Neural cell (in vitro differentiated cells): ENCODE data around the gene KMT5B. TPM values are rescaled to one million over a fixed set of nuclear protein-coding genes. Genes with fewer than 3 reads are reported as not detected.

Experiments used
- H2AFZ ChIP-seq: fragments of 200-600, 300-800 bp; sonication (generic), shearing (Covaris generic); 2 replicates; pipeline ENCODE4 v1.6.0; 2014; ENCODE audit warnings: low read depth, mild to moderate bottlenecking, antibody characterized with exemption, low read length, moderate library complexity
- H3F3A ChIP-seq: fragments of 200-600 bp; shearing (Covaris generic); 2 replicates; pipeline ENCODE4 v1.6.1; 2016; ENCODE audit warnings: mild to moderate bottlenecking, moderate library complexity, mixed read lengths, antibody characterized with exemption, low read length; ENCODE audit not compliant: insufficient read depth, poor library complexity, severe bottlenecking
- H3K27ac ChIP-seq: fragments of 200-600, 300-800 bp; sonication (generic), shearing (Covaris generic); 2 replicates; pipeline ENCODE4 v1.5.1; 2014; ENCODE audit warnings: mild to moderate bottlenecking, low read length, moderate library complexity
- H3K27me3 ChIP-seq: fragments of 300-800, 200-600 bp; sonication (generic), shearing (Covaris generic); 2 replicates; pipeline ENCODE4 v1.6.0; 2014; ENCODE audit warnings: mild to moderate bottlenecking, low read depth, low read length, moderate library complexity; ENCODE audit not compliant: insufficient read depth
- H3K36me3 ChIP-seq: fragments of 300-800, 200-600 bp; sonication (generic), shearing (Covaris generic); 2 replicates; pipeline ENCODE4 v1.5.1; 2014; ENCODE audit warnings: mild to moderate bottlenecking, antibody characterized with exemption, low read length, moderate library complexity; ENCODE audit not compliant: insufficient read depth
- H3K4me2 ChIP-seq: fragments of 300-800, 200-600 bp; sonication (generic), shearing (Covaris generic); 2 replicates; pipeline ENCODE4 v1.6.0; 2014; ENCODE audit warnings: mild to moderate bottlenecking, low read length
- H3K4me3 ChIP-seq: fragments of 300-800, 200-600 bp; sonication (generic), shearing (Covaris generic); 2 replicates; pipeline ENCODE4 v1.5.1; 2014; ENCODE audit warnings: mild to moderate bottlenecking, low read length, moderate library complexity
- H3K79me2 ChIP-seq: fragments of 200-600 bp; shearing (Covaris generic); replicated peaks from 2 replicates; pipeline ENCODE4 v1.6.0; 2014; ENCODE audit warnings: mild to moderate bottlenecking, low read length, moderate library complexity; ENCODE audit not compliant: insufficient read depth
- H3K9ac ChIP-seq: fragments of 300-800, 200-600 bp; sonication (generic), shearing (Covaris generic); 2 replicates; pipeline ENCODE4 v1.6.1; 2016; ENCODE audit warnings: mild to moderate bottlenecking, low read length, mixed read lengths
- H3K9me2 ChIP-seq: fragments of 200-600 bp; shearing (Covaris generic); 2 replicates; pipeline ENCODE4 v1.6.1; 2016; ENCODE audit warnings: mild to moderate bottlenecking, low read length, mixed read lengths; ENCODE audit not compliant: insufficient read depth
- H3K9me3 ChIP-seq: fragments of 200-600, 300-800 bp; sonication (generic), shearing (Covaris generic); 2 replicates; pipeline ENCODE4 v1.6.1; 2016; ENCODE audit warnings: mild to moderate bottlenecking, mixed run types, low read length, moderate library complexity, mixed read lengths
- H4K20me1 ChIP-seq: fragments of 200-600 bp; shearing (Covaris generic); 2 replicates; pipeline ENCODE4 v1.6.1; 2016; ENCODE audit warnings: mild to moderate bottlenecking, mixed run types; ENCODE audit not compliant: insufficient read depth
- CTCF ChIP-seq: fragments of 450-650 bp; IDR thresholded peaks from 2 replicates; pipeline ENCODE4 v1.5.1; 2014; ENCODE audit warnings: antibody characterized with exemption, mild to moderate bottlenecking, moderate library complexity; ENCODE audit not compliant: poor library complexity, severe bottlenecking
- EP300 ChIP-seq: fragments of 450-650 bp; conservative IDR thresholded peaks from 2 replicates; pipeline ENCODE4 v1.6.1; 2014; ENCODE audit warnings: antibody characterized with exemption, mild to moderate bottlenecking, moderate library complexity; ENCODE audit not compliant: poor library complexity, severe bottlenecking
- EZH2 ChIP-seq: fragments of 200-600, 300-800 bp; shearing (Covaris generic), sonication (generic); IDR thresholded peaks from 2 replicates; pipeline ENCODE4 v1.6.1; 2014; ENCODE audit warnings: antibody characterized with exemption, low read length, borderline replicate concordance, mild to moderate bottlenecking; ENCODE audit not compliant: insufficient read depth, poor library complexity, severe bottlenecking
- MXI1 ChIP-seq: fragments of 450-650 bp; conservative IDR thresholded peaks from 2 replicates; pipeline ENCODE4 v1.6.1; 2014; ENCODE audit warnings: antibody characterized with exemption, mild to moderate bottlenecking; ENCODE audit not compliant: poor library complexity, severe bottlenecking
- POLR2AphosphoS5 ChIP-seq: IDR thresholded peaks from 2 replicates; pipeline ENCODE4 v1.6.1; 2012
- RAD21 ChIP-seq: fragments of 450-650 bp; conservative IDR thresholded peaks from 2 replicates; pipeline ENCODE4 v1.6.1; 2014; ENCODE audit warnings: antibody characterized with exemption, mild to moderate bottlenecking, moderate library complexity
- REST ChIP-seq: IDR thresholded peaks from 2 replicates; pipeline ENCODE4 v1.6.1; 2012; ENCODE audit warnings: borderline replicate concordance
- SMC3 ChIP-seq: fragments of 450-650 bp; conservative IDR thresholded peaks from 2 replicates; pipeline ENCODE4 v1.6.1; 2014; ENCODE audit warnings: antibody characterized with exemption, mild to moderate bottlenecking, moderate library complexity; ENCODE audit not compliant: poor library complexity
- TAF1 ChIP-seq: IDR thresholded peaks from 2 replicates; pipeline ENCODE4 v1.6.1; 2012; ENCODE audit warnings: low read depth
- polyA plus RNA-seq: library from polyadenylated mRNA; depleted of rRNA; stranded (reverse); fragments of >200 nt; gene quantifications from 2 replicates; pipeline ENCODE4 v1.2.3, GENCODE V29; 2014

Gene KMT5B
- polyA plus RNA-seq, 1 donor from 2014 or later = 107 TPM

DNA sequence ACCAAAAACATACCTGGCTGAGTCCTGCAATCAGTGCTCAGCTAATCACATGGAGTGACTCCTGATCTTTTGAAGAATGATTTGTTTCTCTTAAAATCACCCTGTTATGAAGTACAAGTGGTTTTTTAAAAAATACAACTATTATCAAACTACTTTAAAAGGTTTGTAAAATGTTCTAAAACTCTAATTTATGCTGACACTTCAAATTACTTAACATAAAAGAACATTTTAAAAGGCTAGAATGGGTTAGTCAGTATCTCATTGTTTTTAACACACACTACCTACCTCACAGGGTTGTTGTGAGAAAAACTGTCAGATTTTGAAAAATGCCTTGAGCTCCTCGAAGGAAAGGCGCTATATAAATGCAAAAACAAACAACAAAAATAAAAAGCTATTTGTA, 33.2 kb downstream of the KMT5B start:
- H3K9me2 ChIP-seq = no peaks in the 10 kb centered on the region
- H3K9ac ChIP-seq = no peak overlapping the region
- H4K20me1 ChIP-seq = no peaks in the 10 kb centered on the region
- no peak overlapping the region for H2AFZ ChIP-seq
- no peaks in the 10 kb centered on the region for H3K79me2 ChIP-seq
- peaks cover 6% of the 10 kb centered on the region for H3K36me3 ChIP-seq
- H3K4me2 ChIP-seq = no peak overlapping the region
- no peaks in the 10 kb centered on the region for H3F3A ChIP-seq
- H3K27ac ChIP-seq = no peak overlapping the region
- no peak for TF ChIP-seq REST
- TF ChIP-seq CTCF = no peak
- TF ChIP-seq SMC3 = no peak
- no peak for TF ChIP-seq POLR2AphosphoS5
- no peak for TF ChIP-seq TAF1
- H3K27me3 ChIP-seq = no peaks in the 10 kb centered on the region
- H3K9me3 ChIP-seq = no peaks in the 10 kb centered on the region
- H3K4me3 ChIP-seq = no peak overlapping the region

DNA sequence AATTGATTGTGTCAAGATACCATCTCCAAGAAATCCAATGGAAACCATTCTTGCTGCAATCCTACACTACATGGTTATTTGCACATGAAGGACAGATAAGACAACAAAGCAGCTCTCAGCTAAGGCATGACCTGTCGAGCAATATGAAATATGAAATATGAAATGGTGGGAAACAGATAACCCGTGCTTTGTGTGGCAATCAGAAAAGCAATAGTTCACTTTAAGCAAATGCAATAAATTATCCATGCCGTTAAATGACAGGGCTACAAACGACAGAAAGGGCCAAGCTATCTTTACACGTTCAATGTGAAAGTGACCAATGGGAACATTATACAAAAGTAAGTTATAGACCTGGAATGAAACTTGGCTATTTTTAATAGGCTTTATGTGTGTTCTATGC, 35.2 kb downstream of the KMT5B start:
- TF ChIP-seq POLR2AphosphoS5 (peak; percentile 35), RAD21 (no peak)
- H3K4me2 ChIP-seq = no peak overlapping the region
- H3K9me3 ChIP-seq = no peaks in the 10 kb centered on the region
- H3K27me3 ChIP-seq = no peaks in the 10 kb centered on the region
- no peaks in the 10 kb centered on the region for H3K79me2 ChIP-seq
- no peak overlapping the region for H3K4me3 ChIP-seq
- H2AFZ ChIP-seq = no peak overlapping the region
- H3F3A ChIP-seq = no peaks in the 10 kb centered on the region
- H3K9me2 ChIP-seq = no peaks in the 10 kb centered on the region
- H3K9ac ChIP-seq = no peak overlapping the region
- H4K20me1 ChIP-seq = no peaks in the 10 kb centered on the region
- H3K36me3 ChIP-seq = peaks cover 6% of the 10 kb centered on the region
- no peak overlapping the region for H3K27ac ChIP-seq

GRCh38 chr11:68173926-68174325, 39.2 kb downstream of the KMT5B start:
- Histone ChIP-seq H3K9ac (no peak overlapping the region), H3K4me3 (no peak overlapping the region), H3K9me2 (no peaks in the 10 kb centered on the region), H2AFZ (no peak overlapping the region), H3F3A (no peaks in the 10 kb centered on the region), H3K27me3 (no peaks in the 10 kb centered on the region), H3K79me2 (no peaks in the 10 kb centered on the region), H3K36me3 (peaks cover 10% of the 10 kb centered on the region), H4K20me1 (no peaks in the 10 kb centered on the region), H3K27ac (no peak overlapping the region), H3K4me2 (no peak overlapping the region), H3K9me3 (no peaks in the 10 kb centered on the region)
- TF ChIP-seq POLR2AphosphoS5 (no peak), CTCF (no peak), MXI1 (no peak), TAF1 (no peak), EZH2 (no peak), SMC3 (no peak), EP300 (no peak), REST (no peak), RAD21 (no peak)
